CD1c-positive myeloid dendritic cell (primary cell): ENCODE measurements around the gene ZNF808.
A peak's percentile ranks its signal among the peaks of the same experiment; 100 is the strongest.
"Not testable (repeated sequence)": the region's sequence is repeated elsewhere in the genome, so short reads cannot be mapped to it uniquely, and the experiment has no call there.

Source experiments
- DNase-seq: peaks from one replicate; pipeline ENCODE4 v3.0.0-alpha.2; 2016; ENCODE audit errors: extremely low spot score

ZNF808 gene

DNA sequence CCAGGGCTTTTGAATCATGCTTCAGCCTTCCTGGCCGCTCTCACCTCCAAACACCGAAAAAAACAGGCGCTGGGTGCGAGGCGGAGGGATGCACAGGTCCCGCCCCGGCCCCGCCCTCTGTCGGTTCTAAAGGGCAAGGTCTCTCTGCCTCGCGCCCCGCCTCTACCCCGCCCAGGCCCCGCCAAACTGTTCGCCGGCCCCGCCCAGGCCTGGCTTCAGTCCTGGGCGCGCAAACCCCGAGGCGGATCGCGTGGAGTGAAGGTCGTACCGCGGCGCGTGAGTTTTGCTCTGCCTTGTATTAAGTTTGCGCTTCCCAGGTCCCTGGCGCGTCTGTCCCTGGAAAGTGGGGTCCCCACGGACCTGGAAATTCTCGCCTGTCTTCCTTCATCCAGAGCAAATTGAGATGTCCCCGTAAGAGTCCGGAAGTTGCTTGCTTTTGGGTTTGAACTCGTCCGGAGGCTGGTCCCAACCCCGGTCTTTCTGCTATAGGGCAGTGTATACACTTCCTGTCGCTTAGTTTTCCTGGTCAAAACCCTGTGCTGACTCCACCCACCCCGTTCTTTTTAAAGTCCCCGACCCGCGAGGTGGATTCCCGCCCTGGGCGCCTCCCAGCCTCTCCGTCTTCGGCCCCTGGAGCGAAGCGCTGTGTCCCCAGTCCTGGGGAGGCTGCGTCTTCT, 8.4 kb downstream of the ZNF808 start:
- peak; percentile 88 for DNase-seq

DNA sequence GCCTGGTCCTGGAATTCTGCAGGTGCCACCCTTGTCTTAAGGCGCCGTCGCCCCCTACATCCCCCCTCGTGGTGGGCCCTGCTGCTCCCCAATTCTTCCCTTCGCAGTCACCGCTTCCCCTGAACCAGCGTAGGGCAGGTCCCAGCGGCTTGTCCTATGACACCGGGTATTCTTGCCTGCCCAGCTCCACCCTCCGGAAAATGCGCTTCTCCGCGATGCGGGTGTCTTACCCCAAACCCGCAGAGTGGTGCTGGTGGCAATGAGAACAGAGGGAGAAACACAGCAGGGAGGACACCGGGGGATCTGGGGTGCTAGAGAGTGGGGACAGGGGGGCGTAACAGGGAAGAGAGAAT, 9.0 kb downstream of the ZNF808 start:
- peak; percentile 5 for DNase-seq

DNA sequence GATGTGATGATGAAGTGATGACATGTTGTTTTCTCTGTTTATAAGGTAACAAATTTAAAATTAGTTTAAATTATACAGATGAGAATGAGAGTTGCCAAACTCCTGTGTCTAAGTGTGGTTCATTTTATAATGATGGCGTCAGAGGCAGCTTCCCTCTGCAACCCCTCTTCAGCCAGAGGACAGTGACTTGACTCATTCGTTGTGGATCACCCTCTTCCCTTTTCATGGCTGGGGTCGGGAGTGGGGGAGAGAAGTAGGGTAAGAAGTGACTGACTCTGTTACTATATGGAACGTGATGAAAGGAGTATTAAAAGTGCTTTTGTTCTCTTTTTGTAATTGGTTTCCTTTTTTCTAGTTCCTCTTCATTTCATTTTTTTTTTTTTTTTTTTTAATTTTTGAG, 11.3 kb downstream of the ZNF808 start:
- DNase-seq: peak; percentile 34

DNA sequence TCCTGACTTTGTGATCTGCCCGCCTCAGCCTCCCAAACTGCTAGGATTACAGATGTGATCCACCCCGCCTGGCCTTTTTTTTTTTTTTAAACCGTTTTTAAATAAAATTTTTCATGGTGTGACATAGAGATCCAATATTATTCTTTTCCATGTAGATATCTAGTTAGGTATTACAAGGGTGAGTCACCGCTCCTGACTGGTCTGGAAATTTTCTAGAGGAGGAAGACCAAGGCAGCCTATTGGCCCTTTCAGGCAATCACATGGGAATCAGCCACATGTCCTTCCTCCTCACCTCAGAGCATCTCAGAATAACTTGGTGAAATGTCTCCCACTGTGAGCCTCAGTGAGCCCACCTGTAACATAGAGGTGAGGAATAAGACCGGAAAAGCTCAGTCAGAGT, 13.7 kb downstream of the ZNF808 start:
- not testable (repeated sequence) for DNase-seq

DNA sequence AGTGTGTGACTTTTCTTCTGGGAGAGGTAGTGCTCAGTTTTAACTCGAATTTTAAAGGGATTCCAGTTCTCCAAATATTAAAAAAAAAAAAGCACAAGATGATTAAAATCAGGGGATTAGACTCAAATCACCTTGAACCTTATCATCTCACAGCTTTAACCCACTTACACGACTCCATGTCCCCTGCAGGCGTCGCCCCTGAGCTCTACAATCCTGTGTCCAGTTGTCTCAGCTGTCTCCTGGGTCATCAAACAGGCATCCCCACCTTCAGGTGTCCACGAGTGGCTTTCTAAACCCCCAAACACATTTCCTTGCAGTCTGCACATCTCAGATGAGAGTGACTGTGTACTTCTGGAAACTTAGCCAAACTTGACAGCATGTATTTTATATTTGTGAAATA, 14.1 kb downstream of the ZNF808 start:
- DNase-seq: no peak

DNA sequence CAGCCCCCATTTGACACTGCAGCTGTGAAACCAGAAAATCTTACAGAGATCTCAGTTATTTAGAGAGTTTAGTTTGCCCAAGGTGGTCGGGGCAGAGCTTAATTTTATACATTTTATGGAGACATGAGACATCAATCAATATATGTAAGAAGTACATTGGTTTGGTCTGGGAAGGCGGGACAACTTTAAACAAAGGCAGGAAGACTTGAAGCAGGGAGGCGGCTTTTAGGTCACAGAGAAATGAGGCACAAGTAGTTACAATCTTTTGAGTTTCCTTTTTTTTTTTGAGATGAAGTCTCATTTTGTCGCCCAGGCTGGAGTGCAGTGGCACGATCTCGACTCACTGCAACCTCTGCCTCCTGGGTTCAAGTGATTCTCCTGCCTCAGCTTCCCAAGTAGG, 15.1 kb downstream of the ZNF808 start:
- not testable (repeated sequence) for DNase-seq

DNA sequence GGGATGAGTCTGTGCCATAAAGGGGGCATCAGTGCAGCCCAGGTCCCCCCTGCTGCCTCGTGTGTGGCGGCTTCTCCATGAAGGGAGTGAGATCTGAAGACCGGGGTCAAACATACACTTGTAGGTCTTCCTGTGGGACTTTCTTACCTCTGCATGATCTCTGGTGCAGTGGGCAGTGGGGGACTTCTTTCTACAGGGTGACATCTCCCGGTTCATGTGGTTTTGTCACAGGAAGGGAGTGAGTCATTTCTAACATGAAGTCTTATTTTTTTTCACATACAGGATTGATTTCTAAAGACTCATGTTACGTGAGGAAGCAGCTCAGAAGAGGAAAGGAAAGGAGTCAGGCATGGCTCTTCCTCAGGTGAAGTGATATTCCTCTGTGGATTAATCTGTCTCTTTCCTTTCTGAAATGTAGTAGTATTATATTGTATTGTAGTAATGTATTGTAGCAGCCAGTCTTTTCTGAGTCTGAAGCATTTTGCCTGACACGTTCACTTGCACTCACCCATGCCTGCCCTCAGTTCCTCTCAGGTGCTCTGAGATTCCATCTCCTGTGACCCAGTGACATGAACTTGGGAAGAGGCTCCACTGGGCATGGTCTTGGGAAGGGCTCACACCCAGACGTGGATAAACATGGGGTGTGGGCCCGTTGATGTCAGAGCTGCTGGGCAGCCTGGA, 15.7 kb downstream of the ZNF808 start:
- peak; percentile 7 for DNase-seq

DNA sequence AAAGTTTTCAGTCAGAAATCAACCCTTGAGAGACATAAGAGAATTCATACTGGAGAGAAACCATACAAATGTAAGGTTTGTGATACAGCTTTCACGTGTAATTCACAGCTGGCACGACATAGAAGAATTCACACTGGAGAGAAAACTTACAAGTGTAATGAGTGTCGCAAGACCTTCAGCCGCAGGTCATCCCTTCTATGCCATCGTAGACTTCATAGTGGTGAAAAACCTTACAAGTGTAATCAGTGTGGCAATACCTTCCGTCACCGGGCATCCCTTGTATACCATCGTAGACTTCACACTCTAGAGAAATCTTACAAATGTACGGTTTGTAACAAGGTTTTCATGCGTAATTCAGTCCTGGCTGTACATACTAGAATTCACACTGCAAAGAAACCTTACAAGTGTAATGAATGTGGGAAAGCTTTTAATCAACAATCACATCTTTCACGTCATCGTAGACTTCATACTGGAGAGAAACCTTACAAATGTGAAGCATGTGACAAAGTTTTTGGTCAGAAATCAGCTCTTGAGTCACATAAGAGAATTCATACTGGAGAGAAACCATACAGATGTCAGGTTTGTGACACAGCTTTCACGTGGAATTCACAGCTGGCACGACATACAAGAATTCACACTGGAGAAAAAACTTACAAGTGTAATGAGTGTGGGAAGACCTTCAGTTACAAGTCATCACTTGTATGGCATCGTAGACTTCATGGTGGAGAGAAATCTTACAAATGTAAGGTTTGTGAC, 26.9 kb downstream of the ZNF808 start:
- DNase-seq: no peak

DNA sequence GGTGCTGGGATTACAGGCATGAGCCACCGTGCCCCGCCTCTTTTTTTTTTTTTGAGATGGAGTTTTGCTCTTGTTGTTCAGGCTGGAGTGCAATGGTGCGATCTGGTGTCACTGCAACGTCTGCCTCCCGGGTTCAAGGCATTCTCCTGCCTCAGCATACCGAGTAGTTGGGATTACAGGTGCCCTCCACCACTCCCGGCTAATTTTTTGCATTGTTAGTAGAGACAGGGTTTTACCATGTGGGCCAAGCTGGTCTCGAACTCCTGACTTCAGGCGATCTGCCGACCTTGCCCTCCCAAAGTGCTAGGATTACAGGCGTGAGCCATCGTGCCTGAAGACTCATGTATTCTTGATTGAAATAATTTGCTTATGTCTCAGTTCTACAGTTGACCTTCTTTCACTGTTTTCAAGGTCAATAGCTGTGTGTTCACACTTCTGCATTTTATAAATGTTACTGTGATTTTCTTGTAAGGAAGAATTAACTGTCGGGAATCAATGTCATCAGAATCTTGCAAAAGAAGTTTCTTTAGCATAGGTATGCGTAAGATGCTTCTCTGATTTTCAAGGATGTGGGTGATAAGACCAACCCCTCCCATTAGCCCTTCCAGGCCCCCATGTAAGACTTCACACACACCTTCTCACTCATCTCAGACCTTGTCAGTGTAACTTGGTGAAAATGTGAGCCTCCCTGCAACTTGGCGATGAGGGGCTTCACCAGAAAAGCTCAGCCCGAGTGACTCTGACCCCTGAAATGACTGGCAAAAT, 29.9 kb downstream of the ZNF808 start:
- no peak for DNase-seq

DNA sequence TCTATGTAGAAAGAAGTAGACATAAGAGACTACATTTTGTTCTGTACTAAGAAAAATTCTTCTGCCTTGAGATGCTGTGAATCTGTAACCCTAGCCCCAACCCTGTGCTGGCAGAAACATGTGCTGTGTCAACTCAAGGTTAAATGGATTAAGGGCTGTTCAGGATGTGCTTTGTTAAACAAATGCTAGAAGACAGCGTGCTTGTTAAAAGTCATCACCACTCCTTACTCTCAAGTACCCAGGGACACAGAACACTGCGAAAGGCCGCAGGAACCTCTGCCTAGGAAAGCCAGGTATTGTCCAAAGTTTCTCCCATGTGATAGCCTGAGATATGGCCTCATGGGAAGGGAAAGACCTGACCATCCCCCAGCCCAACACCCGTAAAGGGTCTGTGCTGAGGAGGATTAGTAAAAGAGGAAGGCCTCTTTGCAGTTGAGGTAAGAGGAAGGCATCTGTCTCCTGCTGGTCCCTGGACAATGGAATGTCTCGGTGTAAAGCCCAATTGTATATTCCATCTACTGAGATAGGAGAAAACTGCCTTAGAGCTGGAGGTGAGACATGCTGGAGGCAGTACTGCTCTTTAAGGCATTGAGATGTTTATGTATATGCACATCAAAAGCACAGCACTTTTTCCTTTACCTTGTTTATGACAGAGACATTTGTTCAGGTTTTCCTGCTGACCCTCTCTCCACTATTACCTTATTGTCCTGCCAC, 31.4 kb downstream of the ZNF808 start:
- not testable (repeated sequence) for DNase-seq

DNA sequence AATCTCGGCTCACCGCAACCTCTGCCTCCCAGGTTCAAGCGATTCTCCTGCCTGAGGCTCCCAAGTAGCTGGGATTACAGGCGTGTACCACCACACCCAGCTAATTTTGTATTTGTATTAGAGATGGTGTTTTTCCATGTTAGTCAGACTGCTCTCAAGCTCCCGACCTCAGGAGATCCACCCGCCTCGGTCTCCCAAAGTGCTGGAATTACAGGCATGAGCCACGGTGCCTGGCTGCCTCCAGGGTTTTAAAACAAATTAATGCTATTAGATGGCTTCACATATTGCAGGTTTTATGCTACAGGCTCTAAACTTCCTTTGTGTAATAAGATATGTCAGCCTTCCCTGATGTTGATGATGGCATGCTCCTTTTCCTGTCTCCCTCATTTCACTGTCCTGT, 34.1 kb downstream of the ZNF808 start:
- not testable (repeated sequence) for DNase-seq

DNA sequence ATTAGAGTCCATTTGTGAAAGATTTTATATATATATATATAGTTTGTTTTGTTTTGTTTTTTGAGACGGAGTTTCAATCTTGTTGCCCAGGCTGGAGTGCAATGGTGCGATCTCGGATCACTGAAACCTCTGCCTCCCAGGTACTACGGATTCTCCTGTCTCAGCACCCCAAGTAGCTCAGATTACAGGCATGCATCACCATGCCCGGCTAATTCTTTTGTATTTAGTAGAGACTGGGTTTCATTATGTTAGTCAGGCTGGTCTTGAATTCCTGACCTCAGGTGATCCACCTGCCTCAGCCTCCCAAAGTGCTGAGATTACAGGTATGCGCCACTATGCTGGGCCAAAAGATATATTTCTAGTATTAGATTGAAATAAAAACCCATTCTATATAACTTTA, 38.7 kb downstream of the ZNF808 start:
- no peak for DNase-seq

DNA sequence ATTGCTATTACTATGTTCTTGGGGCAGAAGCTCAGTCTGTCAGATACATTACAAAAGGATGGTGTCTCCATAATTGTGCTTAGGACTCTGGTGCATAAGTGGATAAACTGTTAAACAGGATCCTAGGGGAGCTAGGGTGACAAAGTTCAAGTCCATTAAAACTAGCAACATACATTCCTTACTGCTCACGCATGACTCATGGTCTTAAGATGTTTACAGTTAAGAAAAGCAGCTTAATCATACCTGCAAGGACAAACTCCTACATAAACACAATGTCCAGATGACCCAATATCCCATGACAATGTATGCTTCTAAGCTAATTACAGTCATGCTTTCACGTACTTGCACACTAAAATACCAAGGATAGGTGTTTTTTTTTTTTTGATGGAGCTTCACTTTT, 39.1 kb downstream of the ZNF808 start:
- DNase-seq: no peak

DNA sequence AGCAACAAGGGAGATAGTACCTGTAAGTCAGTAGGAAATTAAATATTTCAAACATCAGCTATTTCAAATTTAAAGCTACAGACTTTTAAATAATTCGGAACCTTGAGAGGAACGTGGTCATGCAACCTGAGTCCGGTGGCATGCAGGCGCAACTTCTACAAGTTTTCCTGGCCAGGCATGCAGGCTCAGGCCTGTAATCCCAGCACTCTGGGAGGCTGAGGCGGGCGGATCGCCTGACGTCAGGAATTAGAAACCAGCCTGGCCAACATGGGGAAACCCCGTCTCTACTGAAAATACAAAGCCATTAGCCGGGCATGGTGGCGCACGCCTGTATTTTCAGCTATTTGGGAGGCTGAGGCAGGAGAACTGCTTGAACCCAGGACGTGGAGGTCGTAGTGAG, 40.5 kb downstream of the ZNF808 start:
- DNase-seq: no peak

DNA sequence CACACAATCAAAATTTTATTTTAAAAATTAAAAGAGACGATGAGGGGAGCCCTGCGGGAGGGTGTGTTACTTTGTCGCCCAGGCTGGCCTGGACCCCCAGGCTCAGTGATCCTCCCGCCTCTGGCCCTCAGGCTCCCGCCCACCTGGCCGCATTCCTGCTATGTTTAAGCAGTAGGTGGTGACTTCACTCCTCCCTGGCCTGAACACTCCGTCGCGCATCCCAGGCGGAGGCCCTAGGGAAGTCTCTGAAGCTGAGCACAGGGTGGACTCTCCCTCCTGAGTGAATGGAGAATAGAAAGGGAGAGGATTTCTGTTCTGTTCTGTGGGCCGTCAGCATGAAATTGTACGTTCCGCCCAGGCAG, 42.2 kb downstream of the ZNF808 start:
- DNase-seq: not testable (repeated sequence)

DNA sequence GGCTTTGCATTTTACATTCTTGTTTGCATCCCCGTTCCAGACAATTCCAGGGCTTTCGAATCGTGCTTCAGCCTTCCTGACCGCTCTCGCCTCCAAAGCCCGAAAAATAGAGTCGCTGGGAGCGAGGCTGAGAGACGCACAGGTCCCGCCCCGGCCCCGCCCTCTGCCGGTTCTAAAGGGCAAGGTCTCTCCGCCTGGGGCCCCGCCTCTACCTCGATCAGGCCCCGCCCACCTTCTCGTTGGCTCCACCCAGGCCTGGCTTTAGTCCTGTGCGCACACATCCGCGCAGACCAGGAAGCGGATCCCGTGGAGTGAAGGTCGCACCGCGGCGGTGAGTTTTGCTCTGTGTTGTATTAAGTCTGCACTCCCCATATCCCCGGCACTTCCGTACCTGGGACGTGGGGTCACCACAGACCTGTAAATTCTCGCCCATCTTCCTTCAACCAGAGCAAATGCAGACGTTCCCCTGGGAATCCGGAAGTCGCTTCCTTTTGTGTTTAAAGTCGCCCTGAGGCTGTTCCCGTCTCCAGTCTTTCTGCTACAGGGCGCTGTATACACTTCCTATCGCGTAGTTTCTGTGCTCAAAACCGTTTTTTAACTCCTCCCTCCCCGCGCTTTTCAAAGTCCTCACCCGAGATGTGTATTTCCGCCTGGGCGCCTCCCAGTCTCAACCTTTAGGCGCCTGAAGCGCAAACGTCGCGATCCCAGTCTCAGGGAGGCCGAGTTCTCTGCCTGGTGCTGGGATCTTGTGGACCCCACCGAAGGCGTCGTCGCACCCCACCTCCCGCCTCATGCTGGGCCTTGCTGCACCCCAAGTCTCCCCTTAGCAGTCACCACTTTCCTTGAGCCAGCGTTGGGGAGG, 42.8 kb downstream of the ZNF808 start, which contains the start of gene ZNF701:
TSS of gene ZNF701 (plus strand) at position 288 of the 862 bp plus-strand sequence. CDS start 3,861 bp downstream, outside the sequence.
- DNase-seq: peak; percentile 96

DNA sequence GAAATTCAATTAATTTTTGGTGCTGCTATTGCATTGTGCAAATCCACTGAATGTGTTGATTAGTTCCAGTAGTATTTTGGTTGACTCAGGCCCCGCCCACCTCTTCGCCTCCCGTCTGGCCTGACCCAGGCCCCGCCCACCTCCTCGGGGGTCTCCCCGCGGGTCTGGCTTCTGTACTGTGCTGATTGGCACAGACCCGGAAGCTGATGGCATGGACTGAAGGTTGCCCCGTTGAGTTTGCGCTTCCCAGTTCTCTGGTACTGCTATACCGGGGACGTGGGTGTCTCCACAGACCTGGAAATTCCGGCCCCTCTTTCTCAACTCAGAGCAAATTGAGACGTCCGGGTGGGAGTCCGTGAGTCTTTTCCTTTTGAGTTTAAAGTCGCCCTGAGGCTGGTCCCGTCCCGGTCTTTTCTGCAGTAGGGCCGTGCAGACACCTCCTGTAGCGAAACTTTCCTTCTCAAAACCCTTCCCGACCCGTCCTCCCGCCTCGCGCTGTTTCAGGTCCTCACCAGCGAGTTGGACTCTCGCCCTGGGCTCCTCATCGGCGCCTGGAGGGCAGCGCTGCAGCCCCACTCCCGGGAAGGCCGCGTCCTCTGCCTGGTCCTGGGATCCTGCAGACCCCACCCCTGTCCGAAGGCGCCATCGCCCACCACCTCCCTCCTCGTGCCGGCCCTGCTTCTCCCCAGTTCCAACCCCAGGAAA, 57.4 kb downstream of the ZNF808 start:
- DNase-seq: no peak

DNA sequence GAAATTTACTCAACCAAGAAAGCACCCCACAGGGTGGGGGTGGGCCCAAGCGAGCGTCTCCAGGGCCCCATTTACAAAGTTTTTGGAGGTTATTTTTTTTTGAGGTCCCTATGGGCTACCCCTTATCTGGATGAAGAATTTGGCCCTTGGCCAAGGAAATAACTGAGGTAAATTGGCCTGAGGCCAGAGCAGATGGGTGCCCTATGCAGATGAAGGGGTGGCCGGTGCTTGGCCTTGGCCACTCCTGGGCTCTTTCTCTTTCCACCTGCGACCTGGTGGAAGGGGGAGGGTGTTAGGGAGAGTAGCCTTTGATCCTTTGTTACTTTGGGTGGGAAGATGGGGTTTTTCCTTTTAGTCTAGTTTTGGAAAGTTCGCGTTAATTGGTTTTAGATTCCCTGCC, 58.1 kb downstream of the ZNF808 start:
- DNase-seq: no peak

DNA sequence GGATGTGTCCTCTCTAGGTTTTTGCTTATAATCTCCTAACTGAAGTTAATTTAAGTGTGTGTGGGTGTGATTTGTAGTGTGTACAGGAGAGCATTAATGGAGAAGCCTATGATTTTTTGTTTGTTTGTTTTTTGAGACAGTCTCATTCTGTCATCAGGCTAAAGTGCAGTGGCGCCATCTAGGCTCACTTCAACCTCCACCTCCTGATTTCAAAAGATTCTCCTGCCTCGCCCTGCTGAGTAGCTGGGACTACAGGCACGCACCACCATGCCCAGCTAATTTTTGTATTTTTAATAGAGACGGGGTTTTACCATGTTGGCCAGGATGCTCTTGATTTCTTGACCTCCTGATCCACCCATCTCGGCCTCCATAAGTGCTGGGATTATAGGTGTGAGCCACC, 63.3 kb downstream of the ZNF808 start:
- DNase-seq: no peak

DNA sequence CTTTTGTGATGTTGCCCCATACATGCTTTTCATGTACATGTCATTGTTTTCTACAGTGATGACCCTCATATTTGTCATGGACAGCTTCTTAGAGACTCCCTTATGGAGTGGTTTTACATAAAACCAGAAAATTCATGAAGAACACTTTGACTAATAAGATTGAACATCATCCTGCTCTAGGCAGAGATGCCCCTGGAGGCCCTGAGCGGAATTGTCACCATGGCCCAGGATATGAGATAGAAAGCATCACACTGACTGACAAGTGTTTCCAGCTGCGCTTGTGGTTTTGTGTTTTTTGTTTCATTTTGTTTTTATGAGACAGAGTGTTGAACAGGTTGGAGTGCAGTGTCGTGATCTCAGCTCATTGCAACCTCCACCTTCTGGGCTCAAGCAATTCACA, 64.8 kb downstream of the ZNF808 start:
- DNase-seq: no peak
